H9 (cell line): ENCODE measurements around the gene SMIM20. TPM values are rescaled to one million over a fixed set of nuclear protein-coding genes. Genes with fewer than 3 reads are reported as not detected.

Experiments
- DNase-seq: peaks from one replicate; pipeline ENCODE4 v3.0.0-alpha.2; 2017
- H2AFZ ChIP-seq: one replicate; pipeline ENCODE4 v1.6.1; 2013; ENCODE audit warnings: mild to moderate bottlenecking, low read length, control low read depth, moderate library complexity
- H2AK5ac ChIP-seq: 2 replicates; pipeline ENCODE4 v1.6.1; 2013; ENCODE audit warnings: low read length, control low read depth, mixed read lengths; ENCODE audit not compliant: insufficient read length
- H2BK120ac ChIP-seq: one replicate; pipeline ENCODE4 v1.6.1; 2013; ENCODE audit warnings: low read depth, mild to moderate bottlenecking, low read length, control low read depth, inconsistent platforms; ENCODE audit not compliant: poor library complexity, severe bottlenecking
- H2BK12ac ChIP-seq: 2 replicates; pipeline ENCODE4 v1.6.1; 2013; ENCODE audit warnings: low read length, control low read depth, mixed read lengths, low read depth; ENCODE audit not compliant: insufficient read length
- H2BK15ac ChIP-seq: 2 replicates; pipeline ENCODE4 v1.6.1; 2013; ENCODE audit warnings: low read depth, low read length, control low read depth
- H2BK20ac ChIP-seq: one replicate; pipeline ENCODE4 v1.6.1; 2013; ENCODE audit warnings: low read depth, mild to moderate bottlenecking, low read length, control low read depth, inconsistent platforms; ENCODE audit not compliant: poor library complexity, severe bottlenecking
- H2BK5ac ChIP-seq: 2 replicates; pipeline ENCODE4 v1.6.1; 2013; ENCODE audit warnings: low read length, control low read depth, mixed read lengths; ENCODE audit not compliant: insufficient read length
- H3K14ac ChIP-seq: 2 replicates; pipeline ENCODE4 v1.6.1; 2013; ENCODE audit warnings: low read length, control low read depth; ENCODE audit not compliant: insufficient read depth
- H3K18ac ChIP-seq: 2 replicates; pipeline ENCODE4 v1.6.1; 2013; ENCODE audit warnings: low read depth, mild to moderate bottlenecking, mixed read lengths, low read length, control low read depth; ENCODE audit not compliant: insufficient read length
- H3K23ac ChIP-seq: 2 replicates; pipeline ENCODE4 v1.6.1; 2013; ENCODE audit warnings: low read length, control low read depth, mixed read lengths, low read depth; ENCODE audit not compliant: insufficient read length
- H3K23me2 ChIP-seq: 2 replicates; pipeline ENCODE4 v1.6.1; 2013; ENCODE audit warnings: low read depth, mild to moderate bottlenecking, mixed read lengths, low read length, control low read depth; ENCODE audit not compliant: insufficient read length, poor library complexity, severe bottlenecking
- H3K27ac ChIP-seq: 2 replicates; pipeline ENCODE4 v1.5.1; 2013; ENCODE audit warnings: low read length, control low read depth, mixed read lengths, low read depth; ENCODE audit not compliant: insufficient read length
- H3K27me3 ChIP-seq: 2 replicates; pipeline ENCODE4 v1.6.1; 2013; ENCODE audit warnings: low read length, control low read depth, inconsistent platforms; ENCODE audit not compliant: insufficient read depth
- H3K4ac ChIP-seq: 2 replicates; pipeline ENCODE4 v1.6.1; 2013; ENCODE audit warnings: low read depth, mild to moderate bottlenecking, control low read depth, inconsistent platforms, low read length, moderate library complexity
- H3K4me1 ChIP-seq: 2 replicates; pipeline ENCODE4 v1.6.1; 2013; ENCODE audit warnings: low read length, control low read depth, inconsistent platforms; ENCODE audit not compliant: insufficient read depth
- H3K4me2 ChIP-seq: 2 replicates; pipeline ENCODE4 v1.6.1; 2013; ENCODE audit warnings: low read length, control low read depth, mixed read lengths; ENCODE audit not compliant: insufficient read length, insufficient read depth
- H3K56ac ChIP-seq: 2 replicates; pipeline ENCODE4 v1.6.1; 2013; ENCODE audit warnings: low read depth, mild to moderate bottlenecking, mixed read lengths, low read length, control low read depth; ENCODE audit not compliant: insufficient read length
- H3K79me1 ChIP-seq: 2 replicates; pipeline ENCODE4 v1.6.1; 2013; ENCODE audit warnings: low read depth, mild to moderate bottlenecking, moderate library complexity, low read length, control low read depth, inconsistent platforms; ENCODE audit not compliant: insufficient read depth, poor library complexity, severe bottlenecking
- H3K79me2 ChIP-seq: 2 replicates; pipeline ENCODE4 v1.6.1; 2013; ENCODE audit warnings: low read length, control low read depth, inconsistent platforms; ENCODE audit not compliant: insufficient read depth
- H3K9ac ChIP-seq: 2 replicates; pipeline ENCODE4 v1.6.1; 2013; ENCODE audit warnings: low read length, control low read depth, mixed read lengths; ENCODE audit not compliant: insufficient read length; ENCODE audit errors: extremely low read depth
- H3K9me3 ChIP-seq: one replicate; pipeline ENCODE4 v1.6.1; 2013; ENCODE audit warnings: low read depth, low read length, inconsistent platforms; ENCODE audit not compliant: control insufficient read depth
- H3T11ph ChIP-seq: one replicate; pipeline ENCODE4 v1.6.1; 2013; ENCODE audit warnings: mild to moderate bottlenecking, low read length, control low read depth, inconsistent platforms
- H4K20me1 ChIP-seq: one replicate; pipeline ENCODE4 v1.6.1; 2013; ENCODE audit not compliant: control insufficient read depth, insufficient read length, insufficient read depth
- H4K5ac ChIP-seq: 2 replicates; pipeline ENCODE4 v1.6.1; 2013; ENCODE audit warnings: low read depth, mild to moderate bottlenecking, mixed read lengths, low read length, control low read depth; ENCODE audit not compliant: insufficient read length
- H4K8ac ChIP-seq: replicated peaks from 2 replicates; pipeline ENCODE4 v1.6.1; 2013; ENCODE audit warnings: low read length, control low read depth, mixed read lengths, low read depth; ENCODE audit not compliant: insufficient read length
- H4K91ac ChIP-seq: 2 replicates; pipeline ENCODE4 v1.6.1; 2013; ENCODE audit warnings: low read depth, mild to moderate bottlenecking, moderate library complexity, mixed read lengths, low read length, control low read depth; ENCODE audit not compliant: insufficient read length
- H3K27ac Mint-ChIP-seq, 3 experiments: 2 replicates in 2 of 3; 3 replicates in 1 of 3; pipeline ENCODE4 v1.8.0; 2020 to 2021; ENCODE audit warnings: mixed read lengths in 3 of 3, mild to moderate bottlenecking in 1 of 3, moderate library complexity in 1 of 3
- H3K27me3 Mint-ChIP-seq: 2 replicates; pipeline ENCODE4 v1.8.0; 2021; ENCODE audit warnings: low read depth, mild to moderate bottlenecking, moderate library complexity, mixed read lengths
- H3K36me3 Mint-ChIP-seq, 3 experiments: 2 replicates in 2 of 3; 3 replicates in 1 of 3; pipeline ENCODE4 v1.8.0; 2020 to 2021; ENCODE audit warnings: low read depth in 3 of 3, mixed read lengths in 3 of 3; ENCODE audit not compliant: insufficient read depth in 1 of 3
- H3K4me1 Mint-ChIP-seq, 2 experiments: 2 replicates each; pipeline ENCODE4 v1.8.0; 2020; ENCODE audit warnings: mixed read lengths in 2 of 2
- H3K4me3 Mint-ChIP-seq, 2 experiments: 2 replicates in 1 of 2; 3 replicates in 1 of 2; pipeline ENCODE4 v1.8.0; 2020 to 2021; ENCODE audit warnings: mild to moderate bottlenecking in 2 of 2, mixed read lengths in 2 of 2, moderate library complexity in 1 of 2
- H3K9me3 Mint-ChIP-seq, 2 experiments: 2 replicates in 1 of 2; 3 replicates in 1 of 2; pipeline ENCODE4 v1.8.0; 2020; ENCODE audit warnings: mild to moderate bottlenecking in 2 of 2, mixed read lengths in 2 of 2, moderate library complexity in 1 of 2
- CTCF ChIP-seq: fragments of 200-600 bp; sonication (generic); conservative IDR thresholded peaks from 3 replicates; pipeline ENCODE4 v1.8.0; 2021; ENCODE audit warnings: antibody characterized with exemption, mild to moderate bottlenecking
- WGBS: extraction: QIAGEN DNeasy Blood & Tissue Kit; methylation state at CpG from one replicate; pipeline ENCODE4 v1.1.7; 2013; ENCODE audit warnings: missing lambda C conversion rate, low lambda C conversion rate, mixed read lengths; ENCODE audit not compliant: insufficient read length; ENCODE audit errors: extremely low coverage; 5-methylcytosine and 5-hydroxymethylcytosine counted together
- total RNA-seq: library from RNA; stranded (reverse); gene quantifications from 2 replicates; pipeline ENCODE4 v1.2.1, GENCODE V29; 2021

SMIM20 gene
- total RNA-seq, 1 experiment from 2014 or later = 40.2 TPM

- no peak overlapping the region for H2BK20ac ChIP-seq
- H3K27me3 ChIP-seq = no peaks in the 10 kb centered on the region
- no peak overlapping the region for H3K23ac ChIP-seq
- Mint-ChIP-seq H3K9me3 (peaks cover 0 to 3% of the 10 kb centered on the region in 2 experiments; a peak in 1 of 5 replicates), H3K4me1 (peaks cover 42 to 54% of the 10 kb centered on the region in 2 experiments), H3K4me3 (no peak overlapping the region), H3K27ac (no peak overlapping the region), H3K36me3 (no peaks in the 10 kb centered on the region), H3K27me3 (peaks cover 20% of the 10 kb centered on the region)
- H3K4ac ChIP-seq = no peak overlapping the region
- no peak overlapping the region for H2BK120ac ChIP-seq
- no peak overlapping the region for H3K14ac ChIP-seq
- no peak overlapping the region for H3K4me2 ChIP-seq
- no peaks in the 10 kb centered on the region for H4K20me1 ChIP-seq
- H2AFZ ChIP-seq = no peak overlapping the region
- H2BK5ac ChIP-seq = no peak overlapping the region
- no peak overlapping the region for H3T11ph ChIP-seq
- H3K23me2 ChIP-seq = no peaks in the 10 kb centered on the region
- H3K56ac ChIP-seq = no peak overlapping the region
- H2BK15ac ChIP-seq = no peak overlapping the region
- no peaks in the 10 kb centered on the region for H3K79me2 ChIP-seq
- H4K91ac ChIP-seq = no peak overlapping the region
- H2AK5ac ChIP-seq = no peak overlapping the region
- no peak overlapping the region for H3K27ac ChIP-seq
- no peak overlapping the region for H2BK12ac ChIP-seq
- WGBS = no CpG with 5 or more reads among the region's 4 CpGs
- TF ChIP-seq CTCF = no peak
- H3K4me1 ChIP-seq = peaks cover 3% of the 10 kb centered on the region; the same call in 1 of the 2 replicates
- H3K79me1 ChIP-seq = no peaks in the 10 kb centered on the region
- no peak for DNase-seq
- H4K5ac ChIP-seq = no peak overlapping the region
- H3K9ac ChIP-seq = no peak overlapping the region
- no peak overlapping the region for H3K18ac ChIP-seq
- H4K8ac ChIP-seq = no peak overlapping the region
- H3K9me3 ChIP-seq = no peaks in the 10 kb centered on the region
Measured at GRCh38 chr4:25955705-25956104, 41.7 kb downstream of the SMIM20 start.
